Measurements from ENCODE around the gene ACTR8.

- no peak for TF ChIP-seq CTCF (IDR thresholded peaks at IDR 0.05)
- no peak for TF ChIP-seq MAX (CRISPR knock-in tag; IDR thresholded peaks at IDR 0.05)
- no peak for TF ChIP-seq ZBTB43 (CRISPR knock-in tag; IDR thresholded peaks at IDR 0.05)
- no peak for TF ChIP-seq ATF2 (CRISPR knock-in tag; IDR thresholded peaks at IDR 0.05; ENCODE audit: borderline replicate concordance, low read depth)
- TF ChIP-seq MLX (CRISPR knock-in tag; IDR thresholded peaks at IDR 0.05): no peak
- TF ChIP-seq GRHL2 (CRISPR knock-in tag; IDR thresholded peaks at IDR 0.05; ENCODE audit: insufficient replicate concordance, severe bottlenecking): no peak
- TF ChIP-seq GTF2I (CRISPR knock-in tag; conservative IDR thresholded peaks at IDR 0.05): no peak
- TF ChIP-seq ZMAT4 (CRISPR knock-in tag; IDR thresholded peaks at IDR 0.05): no peak
- no peak for TF ChIP-seq AFF4 (CRISPR knock-in tag; IDR thresholded peaks at IDR 0.05; ENCODE audit: borderline replicate concordance)
- TF ChIP-seq ZNF512 (CRISPR knock-in tag; IDR thresholded peaks at IDR 0.05; ENCODE audit: borderline replicate concordance): no peak
- TF ChIP-seq KAT7 (CRISPR knock-in tag; IDR thresholded peaks at IDR 0.05; ENCODE audit: borderline replicate concordance): no peak
These were observed 3.3 kb upstream of the ACTR8 start for GRCh38 chr3:53885239-53885638.

Measured in WTC11 (cell line).